Muscle layer of duodenum (tissue), 2 donors: ENCODE data around the gene TAF1C.
"Not testable (repeated sequence)": the region's sequence is repeated elsewhere in the genome, so short reads cannot be mapped to it uniquely, and the experiment has no call there.

ENCODE experiments used
- H3K27ac ChIP-seq: one replicate; pipeline ENCODE4 v1.7.0; 2013; ENCODE audit warnings: mild to moderate bottlenecking, low read length
- H3K27me3 ChIP-seq: one replicate; pipeline ENCODE4 v1.7.0; 2013; ENCODE audit warnings: low read depth, mild to moderate bottlenecking, control low read depth, low read length
- H3K36me3 ChIP-seq, 2 donors: one replicate each; pipeline ENCODE4 v1.7.0; 2013; ENCODE audit warnings: low read length in 2 of 2, control low read depth in 1 of 2, mild to moderate bottlenecking in 1 of 2; ENCODE audit not compliant: insufficient read depth in 2 of 2, control insufficient read depth in 1 of 2
- H3K4me1 ChIP-seq, 2 donors: one replicate each; pipeline ENCODE4 v1.7.0; 2013; ENCODE audit warnings: low read length in 2 of 2, mild to moderate bottlenecking in 2 of 2, control low read depth in 1 of 2, moderate library complexity in 1 of 2; ENCODE audit not compliant: insufficient read depth in 2 of 2, control insufficient read depth in 1 of 2
- H3K4me3 ChIP-seq, 2 donors: one replicate each; pipeline ENCODE4 v1.7.0; 2013; ENCODE audit warnings: low read length in 2 of 2, low read depth in 1 of 2, mild to moderate bottlenecking in 1 of 2
- H3K9me3 ChIP-seq, 2 donors: one replicate each; pipeline ENCODE4 v1.7.0; 2013; ENCODE audit warnings: low read length in 2 of 2, control low read depth in 1 of 2, mild to moderate bottlenecking in 1 of 2; ENCODE audit not compliant: control insufficient read depth in 1 of 2
- donor health status: healthy.

The TAF1C gene

DNA sequence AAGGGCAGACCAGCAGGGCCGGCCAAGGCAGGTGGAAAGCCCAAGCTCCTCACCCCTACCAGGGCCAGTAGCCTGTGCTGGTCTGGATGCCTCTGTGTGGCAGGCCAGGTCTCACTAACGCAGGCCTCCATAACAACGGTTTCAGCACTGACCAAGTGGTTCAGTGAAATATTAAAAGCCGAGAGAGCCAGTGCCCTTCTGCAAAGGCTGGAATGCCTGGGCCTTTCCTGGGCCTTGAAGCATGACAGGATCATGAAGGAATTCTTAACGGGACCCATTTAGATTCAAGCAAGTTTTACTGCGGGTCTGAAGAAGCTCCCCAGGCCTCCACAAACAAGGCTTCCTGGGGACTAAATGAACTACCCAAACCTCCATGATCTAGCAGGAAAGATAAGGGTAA lies 20.4 kb upstream of the TAF1C start:
- Histone ChIP-seq H3K9me3 (no peaks in the 10 kb centered on the region), H3K27ac (no peak overlapping the region), H3K27me3 (no peaks in the 10 kb centered on the region), H3K36me3 (no peaks in the 10 kb centered on the region), H3K4me3 (no peak overlapping the region), H3K4me1 (no peaks in the 10 kb centered on the region)

DNA sequence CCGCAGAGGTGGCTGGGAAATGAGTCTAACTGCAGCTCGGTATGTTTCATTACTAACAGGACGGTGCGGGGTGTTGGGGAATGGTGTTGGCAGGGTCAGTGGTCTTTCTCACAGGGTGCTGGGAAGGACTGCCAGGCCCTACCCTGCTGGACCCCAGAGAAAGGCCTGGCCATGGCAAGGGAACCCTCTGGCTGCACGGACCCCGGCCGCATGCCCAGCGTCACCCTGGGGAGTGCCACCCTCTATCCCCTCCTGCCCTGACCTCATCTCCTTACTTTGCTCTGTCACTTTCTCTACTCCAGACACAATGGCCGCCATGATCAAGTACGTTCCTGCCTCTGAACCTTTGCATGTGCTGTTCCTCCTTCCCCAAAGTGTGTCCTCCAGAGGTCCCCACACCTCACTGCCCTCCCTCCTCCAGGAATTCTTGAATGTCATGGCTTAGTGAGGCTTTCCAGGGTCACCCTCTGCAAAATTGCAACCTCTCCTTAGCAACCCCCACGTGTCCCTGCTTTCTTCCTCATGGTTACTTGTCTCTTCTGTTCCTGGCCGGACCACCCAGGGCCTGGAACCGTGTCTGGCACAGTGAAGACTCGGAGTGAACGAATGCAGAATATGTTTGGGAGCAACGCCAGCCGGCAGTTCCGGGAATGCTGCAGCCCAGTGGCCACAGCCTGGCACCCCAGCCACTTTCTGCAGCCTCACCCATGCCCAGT lies 19.3 kb upstream of the TAF1C start:
- Histone ChIP-seq H3K4me3 (no peak overlapping the region), H3K36me3 (no peaks in the 10 kb centered on the region), H3K4me1 (no peaks in the 10 kb centered on the region), H3K27ac (no peak overlapping the region), H3K9me3 (no peaks in the 10 kb centered on the region), H3K27me3 (no peaks in the 10 kb centered on the region)

DNA sequence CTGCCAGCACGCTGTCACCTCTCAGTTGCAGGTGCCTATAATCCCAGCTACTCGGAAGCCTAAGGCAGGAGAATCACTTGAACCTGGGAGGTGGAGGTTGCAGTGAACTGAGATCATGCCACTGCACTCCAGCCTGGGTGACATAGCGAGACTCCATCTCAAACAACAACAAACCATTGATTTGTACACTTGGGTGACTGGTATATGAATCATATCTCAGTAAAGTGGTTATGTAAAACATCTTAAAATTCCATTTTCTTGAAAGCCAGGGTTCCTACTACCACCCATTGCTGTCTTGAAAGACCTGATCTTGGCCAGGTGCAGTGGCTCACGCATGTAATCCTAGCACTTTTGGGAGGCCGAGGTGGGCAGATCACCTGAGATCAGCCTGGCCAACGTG lies 18.3 kb upstream of the TAF1C start:
- H3K36me3 ChIP-seq, H3K4me1 ChIP-seq, H3K4me3 ChIP-seq, H3K9me3 ChIP-seq, H3K27me3 ChIP-seq, H3K27ac ChIP-seq: not testable (repeated sequence)

GRCh38 chr16:84204551-84204950 lies 17.7 kb upstream of the TAF1C start:
- not testable (repeated sequence) for H3K4me3 ChIP-seq, H3K4me1 ChIP-seq, H3K9me3 ChIP-seq, H3K27me3 ChIP-seq, H3K27ac ChIP-seq, H3K36me3 ChIP-seq

GRCh38 chr16:84199861-84200260 lies 13.0 kb upstream of the TAF1C start:
- Histone ChIP-seq H3K9me3 (no peaks in the 10 kb centered on the region), H3K27ac (no peak overlapping the region), H3K4me1 (peaks cover 0 to 4% of the 10 kb centered on the region in 2 donors), H3K27me3 (no peaks in the 10 kb centered on the region), H3K36me3 (no peaks in the 10 kb centered on the region), H3K4me3 (no peak overlapping the region)

DNA sequence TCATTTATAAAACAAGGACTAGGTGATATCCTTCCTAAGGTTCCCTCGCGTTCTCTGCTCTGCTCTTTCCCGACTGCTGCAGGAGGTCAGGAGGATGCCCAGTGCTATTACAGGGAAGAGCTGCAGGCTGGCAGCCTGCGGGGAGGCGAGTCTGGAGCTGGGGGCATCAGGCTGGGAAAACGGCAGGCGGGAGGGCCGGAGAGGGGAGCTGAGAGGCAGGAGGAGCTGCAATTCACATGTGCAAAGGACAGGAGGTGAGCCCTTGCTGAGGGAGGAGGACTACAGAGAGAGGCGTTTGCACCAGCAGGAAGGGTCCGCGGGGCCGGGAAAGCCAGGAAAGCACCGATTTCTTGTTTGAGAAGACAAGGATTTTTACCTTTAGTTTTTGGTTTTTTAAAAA lies 12.2 kb upstream of the TAF1C start:
- Histone ChIP-seq H3K27me3 (no peaks in the 10 kb centered on the region), H3K27ac (no peak overlapping the region), H3K36me3 (no peaks in the 10 kb centered on the region), H3K9me3 (no peaks in the 10 kb centered on the region), H3K4me3 (no peak overlapping the region), H3K4me1 (peaks cover 0 to 4% of the 10 kb centered on the region in 2 donors)

DNA sequence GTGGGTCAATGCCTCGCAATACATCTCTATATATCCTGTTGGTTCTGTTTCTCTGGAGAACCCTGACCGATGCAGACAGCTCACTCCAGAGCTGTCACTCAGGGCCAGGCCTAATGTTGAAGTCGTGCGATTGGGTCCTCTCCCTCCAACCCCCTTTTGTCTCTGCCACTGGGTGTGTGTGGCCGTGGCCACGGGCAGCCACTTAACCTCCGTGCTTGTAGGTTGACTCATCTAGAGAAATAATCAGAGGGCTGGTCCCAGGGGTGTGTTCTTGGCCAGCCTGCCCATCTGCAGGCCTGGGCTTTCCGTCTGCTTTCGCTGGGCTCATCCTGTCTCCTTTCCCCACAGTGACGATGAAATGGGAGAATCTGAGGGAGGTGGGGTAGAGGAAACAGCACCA lies 11.5 kb upstream of the TAF1C start:
- Histone ChIP-seq H3K27me3 (no peaks in the 10 kb centered on the region), H3K36me3 (no peaks in the 10 kb centered on the region), H3K9me3 (no peaks in the 10 kb centered on the region), H3K4me3 (no peak overlapping the region), H3K27ac (no peak overlapping the region), H3K4me1 (peaks cover 0 to 4% of the 10 kb centered on the region in 2 donors)

GRCh38 chr16:84197466-84198128 lies 10.7 kb upstream of the TAF1C start:
- H3K27me3 ChIP-seq, result no peaks in the 10 kb centered on the region
- H3K4me1 ChIP-seq, result peaks cover 0 to 4% of the 10 kb centered on the region in 2 donors
- no peak overlapping the region for H3K27ac ChIP-seq

DNA sequence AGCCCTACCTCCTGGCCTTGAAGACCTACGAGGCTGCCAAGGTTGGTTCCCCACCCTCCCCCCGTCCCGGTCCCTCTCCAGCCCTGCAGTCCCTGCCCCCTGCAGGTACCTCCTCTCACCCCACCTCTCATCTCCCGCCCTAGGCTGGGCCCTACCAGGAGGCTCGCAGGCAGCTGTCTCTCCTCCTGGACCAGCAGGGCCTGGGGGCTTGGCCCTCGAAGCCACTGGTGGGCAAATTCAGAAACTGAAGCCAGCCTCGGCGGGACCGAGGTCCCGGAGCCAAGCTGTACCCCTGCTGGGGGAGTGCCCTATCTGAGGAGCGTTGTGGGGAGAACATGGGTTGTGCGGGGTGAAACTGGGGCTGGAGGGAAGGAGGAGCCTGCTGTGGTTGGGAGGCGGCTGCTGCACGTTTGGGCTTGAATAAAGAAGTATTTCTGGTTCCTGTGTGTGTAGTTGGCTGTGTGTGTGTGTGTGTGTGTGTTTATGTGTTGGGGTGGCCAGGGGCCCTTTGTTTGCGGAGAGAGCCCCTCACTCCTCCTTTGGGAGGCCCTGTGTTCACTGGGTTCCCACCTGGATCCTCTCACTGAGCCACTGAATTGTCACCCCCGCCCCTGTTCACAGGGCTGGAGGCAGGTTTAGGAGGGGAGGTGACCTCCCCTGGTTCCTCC lies 10.0 kb upstream of the TAF1C start:
- Histone ChIP-seq H3K27ac (no peak overlapping the region), H3K4me1 (peaks cover 0 to 4% of the 10 kb centered on the region in 2 donors), H3K36me3 (no peaks in the 10 kb centered on the region), H3K4me3 (no peak overlapping the region), H3K9me3 (no peaks in the 10 kb centered on the region), H3K27me3 (no peaks in the 10 kb centered on the region)

More at GRCh38 chr16:84197466-84198128, 10.7 kb upstream of the TAF1C start:
- Histone ChIP-seq H3K9me3 (no peaks in the 10 kb centered on the region), H3K4me3 (no peak overlapping the region), H3K36me3 (no peaks in the 10 kb centered on the region)

DNA sequence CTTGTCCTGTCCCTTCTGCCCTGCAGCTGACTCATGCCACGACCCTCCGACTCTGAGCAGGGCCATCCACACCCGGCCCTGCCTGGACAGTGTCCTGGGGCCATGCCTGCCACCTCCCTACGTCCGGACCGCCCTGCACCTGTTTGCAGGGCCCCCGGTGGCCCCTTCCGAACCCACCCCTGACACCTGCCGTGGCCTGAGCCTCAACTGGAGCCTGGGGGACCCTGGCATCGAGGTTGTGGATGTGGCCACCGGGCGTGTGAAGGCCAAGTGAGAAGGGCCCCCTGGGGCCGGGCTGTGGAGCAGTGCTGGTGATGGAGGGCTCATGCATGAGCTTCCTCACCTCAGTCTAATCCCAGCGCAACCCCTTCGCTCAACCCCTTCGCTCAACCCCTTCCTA lies 9.2 kb upstream of the TAF1C start:
- Histone ChIP-seq H3K4me1 (peaks cover 0 to 4% of the 10 kb centered on the region in 2 donors), H3K36me3 (no peaks in the 10 kb centered on the region), H3K9me3 (no peaks in the 10 kb centered on the region), H3K27ac (no peak overlapping the region), H3K27me3 (no peaks in the 10 kb centered on the region), H3K4me3 (no peak overlapping the region)

- H3K9me3 ChIP-seq, result no peaks in the 10 kb centered on the region
- no peak overlapping the region for H3K27ac ChIP-seq
- H3K27me3 ChIP-seq, result no peaks in the 10 kb centered on the region
- H3K36me3 ChIP-seq, result no peaks in the 10 kb centered on the region
- peaks cover 0 to 4% of the 10 kb centered on the region in 2 donors for H3K4me1 ChIP-seq
- no peak overlapping the region for H3K4me3 ChIP-seq
Observed at GRCh38 chr16:84195201-84196093, 8.6 kb upstream of the TAF1C start.
